Renal pelvis (tissue), 4 donors: ENCODE results near the gene EMILIN1. TPM values are rescaled to one million over a fixed set of nuclear protein-coding genes. Genes with fewer than 3 reads are reported as not detected.
"Not testable (repeated sequence)": the region's sequence is repeated elsewhere in the genome, so short reads cannot be mapped to it uniquely, and the experiment has no call there.

Experiments used
- DNase-seq: peaks from one replicate; pipeline ENCODE4 v3.0.0-alpha.2; 2013
- polyA plus RNA-seq, 3 donors: library from polyadenylated mRNA; unstranded; fragments of 120-200 nt; gene quantifications; one replicate each; pipeline ENCODE4 v1.2.1, GENCODE V29; 2013; ENCODE audit not compliant: insufficient read length in 3 of 3

The EMILIN1 gene
- polyA plus RNA-seq, 3 donors = 70.9 to 135 (median 102) TPM

DNA sequence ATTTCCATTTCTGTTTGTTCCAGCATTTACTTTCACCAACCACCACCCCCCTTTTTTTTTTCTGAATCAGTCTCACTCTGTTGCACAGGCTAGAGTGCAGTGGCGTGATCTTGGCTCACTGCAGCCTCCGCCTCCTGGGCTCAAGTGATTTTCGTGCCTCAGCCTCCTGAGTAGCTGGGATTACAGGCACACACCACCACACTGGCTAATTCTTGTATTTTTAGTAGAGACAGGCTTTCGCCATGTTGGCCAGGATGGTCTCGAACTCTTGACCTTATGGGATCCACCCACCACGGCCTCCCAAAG is 2.9 kb upstream of the EMILIN1 start:
- DNase-seq = not testable (repeated sequence)

- DNase-seq = no peak
Measured at GRCh38 chr2:27076323-27076722, 2.1 kb upstream of the EMILIN1 start.

DNA sequence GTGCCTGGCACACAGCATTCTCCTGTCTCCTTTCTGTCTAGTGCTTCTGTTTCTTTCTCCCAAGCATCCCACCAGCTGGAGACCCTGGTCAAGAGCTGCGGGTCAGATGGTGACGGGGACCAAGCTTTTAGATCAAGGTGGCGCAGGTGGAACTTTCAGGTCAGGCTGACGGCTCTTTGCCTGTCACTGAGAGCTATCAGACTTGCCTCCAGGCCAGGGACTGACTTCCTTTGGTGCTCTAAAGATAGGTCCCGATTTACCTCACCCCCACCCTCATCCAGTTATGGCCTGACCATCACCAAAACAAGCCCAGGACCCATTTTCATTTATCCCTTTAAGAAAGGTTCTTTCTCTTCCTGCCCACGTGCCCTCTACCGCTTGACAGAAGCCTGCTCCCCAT is 1.2 kb upstream of the EMILIN1 start:
- no peak for DNase-seq

DNA sequence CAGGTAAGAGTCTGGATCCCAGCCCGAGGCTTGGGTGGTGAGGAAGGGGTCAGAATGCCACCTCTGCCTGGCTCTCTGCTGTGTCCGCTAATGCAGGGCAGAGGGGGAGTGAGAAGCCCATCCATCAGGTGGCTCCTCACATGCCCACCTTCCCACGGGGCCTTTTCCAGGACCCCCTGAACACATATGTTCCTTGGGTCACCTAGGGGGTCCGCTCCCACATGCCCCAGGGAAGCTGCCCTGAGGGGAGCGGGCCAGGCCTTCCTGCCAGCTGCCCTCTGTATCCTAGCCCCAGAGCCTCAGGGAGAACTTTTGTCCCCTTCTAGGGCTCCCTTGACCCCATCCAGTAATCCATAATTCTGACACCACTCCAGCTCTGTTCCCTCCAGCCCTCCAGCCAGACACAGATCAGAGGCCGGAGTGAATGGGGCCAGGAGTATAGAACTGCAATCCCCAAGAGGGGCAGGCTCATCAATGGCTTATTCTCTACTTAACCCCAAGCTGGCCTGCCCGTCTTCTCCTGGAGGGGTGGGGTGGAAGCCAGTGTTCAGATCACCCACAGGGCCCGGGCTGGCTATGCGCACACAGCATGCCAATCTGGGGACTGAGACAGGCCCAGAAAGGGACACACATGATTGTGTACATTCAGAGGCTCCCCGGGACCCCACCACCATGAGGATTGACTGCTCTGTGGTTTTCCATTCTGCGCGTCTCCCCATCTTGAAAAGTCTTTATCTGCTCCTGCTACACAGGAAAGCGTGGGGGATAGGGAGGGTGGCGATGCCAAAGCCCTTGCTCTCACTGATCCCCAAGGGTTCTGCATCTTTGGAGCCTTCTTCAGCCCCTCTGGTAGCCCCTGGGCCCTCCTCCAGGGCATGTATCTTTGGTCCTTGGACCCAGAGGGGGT is 1.1 kb downstream of the EMILIN1 start:
- no peak for DNase-seq

- no peak for DNase-seq
Measured at GRCh38 chr2:27080140-27080469, 1.7 kb downstream of the EMILIN1 start.

DNA sequence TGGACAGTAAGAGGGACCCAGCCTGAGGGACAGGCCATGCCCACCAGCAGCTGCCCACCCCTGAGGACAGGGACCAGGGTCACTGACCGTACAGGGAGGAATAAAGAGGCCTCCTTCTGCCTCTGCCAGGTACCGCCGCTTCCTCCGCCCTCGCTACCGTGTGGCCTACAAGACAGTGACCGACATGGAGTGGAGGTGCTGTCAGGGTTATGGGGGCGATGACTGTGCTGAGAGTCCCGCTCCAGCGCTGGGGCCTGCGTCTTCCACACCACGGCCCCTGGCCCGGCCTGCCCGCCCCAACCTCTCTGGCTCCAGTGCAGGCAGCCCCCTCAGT is 2.2 kb downstream of the EMILIN1 start:
- no peak for DNase-seq

GRCh38 chr2:27081984-27082772 is 3.8 kb downstream of the EMILIN1 start:
- DNase-seq = no peak

- no peak for DNase-seq
Measured at GRCh38 chr2:27082773-27083409, 4.5 kb downstream of the EMILIN1 start.

DNA sequence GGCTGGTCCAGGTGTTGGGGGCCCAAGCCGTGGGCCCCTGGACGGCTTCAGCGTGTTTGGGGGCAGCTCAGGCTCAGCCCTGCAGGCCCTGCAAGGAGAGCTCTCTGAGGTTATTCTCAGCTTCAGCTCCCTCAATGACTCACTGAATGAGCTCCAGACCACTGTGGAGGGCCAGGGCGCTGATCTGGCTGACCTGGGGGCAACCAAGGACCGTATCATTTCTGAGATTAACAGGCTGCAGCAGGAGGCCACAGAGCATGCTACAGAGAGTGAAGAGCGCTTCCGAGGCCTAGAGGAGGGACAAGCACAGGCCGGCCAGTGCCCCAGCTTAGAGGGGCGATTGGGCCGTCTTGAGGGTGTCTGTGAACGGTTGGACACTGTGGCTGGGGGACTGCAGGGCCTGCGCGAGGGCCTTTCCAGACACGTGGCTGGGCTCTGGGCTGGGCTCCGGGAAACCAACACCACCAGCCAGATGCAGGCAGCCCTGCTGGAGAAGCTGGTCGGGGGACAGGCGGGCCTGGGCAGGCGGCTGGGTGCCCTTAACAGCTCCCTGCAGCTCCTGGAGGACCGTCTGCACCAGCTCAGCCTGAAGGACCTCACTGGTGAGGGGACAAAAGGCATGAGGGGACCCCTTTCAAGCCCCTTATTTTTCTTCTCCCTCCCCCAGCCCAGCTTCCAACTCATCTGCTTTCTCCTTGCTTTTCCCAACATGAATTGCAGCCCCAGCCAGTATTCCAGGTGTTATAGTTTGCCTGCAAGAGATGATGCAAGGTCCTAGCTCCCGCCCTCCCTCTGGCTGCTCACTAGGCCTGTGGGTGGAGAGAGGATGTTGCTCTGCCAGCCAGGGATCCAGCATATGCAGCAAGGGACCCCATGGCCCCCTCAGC is 5.2 kb downstream of the EMILIN1 start:
- DNase-seq = no peak

DNA sequence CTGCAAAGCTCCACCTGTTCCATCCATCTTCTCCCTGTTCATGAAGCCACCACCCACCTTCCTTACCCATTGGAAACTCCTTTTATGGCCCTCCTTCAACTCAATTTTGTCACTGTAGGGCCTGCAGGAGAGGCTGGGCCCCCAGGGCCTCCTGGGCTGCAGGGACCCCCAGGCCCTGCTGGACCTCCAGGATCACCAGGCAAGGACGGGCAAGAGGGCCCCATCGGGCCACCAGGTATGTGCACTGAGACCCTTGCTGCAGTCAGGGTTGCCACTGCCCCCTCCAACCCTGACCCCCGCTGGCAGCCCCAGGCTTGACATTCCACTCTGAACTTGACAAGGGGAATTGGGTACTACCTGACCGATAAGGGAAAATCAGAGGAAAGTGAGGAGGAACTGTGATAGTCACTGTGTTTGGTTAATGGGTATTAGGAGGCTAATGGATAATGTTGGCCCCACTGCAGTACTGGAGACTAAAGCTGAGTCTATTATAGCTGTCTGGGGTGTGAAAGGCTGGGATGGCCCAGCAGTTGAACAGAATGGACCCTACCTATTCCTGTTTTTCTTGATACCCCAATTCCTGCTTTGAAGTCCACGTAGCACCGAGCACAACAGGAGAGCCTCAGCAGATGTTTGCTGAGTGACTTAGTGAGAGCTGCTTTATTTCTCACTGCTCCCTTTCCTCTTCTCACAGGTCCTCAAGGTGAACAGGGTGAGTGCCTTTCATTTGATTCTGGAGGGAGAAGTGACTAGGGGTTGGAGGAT is 6.1 kb downstream of the EMILIN1 start:
- no peak for DNase-seq

GRCh38 chr2:27085062-27085672 is 6.8 kb downstream of the EMILIN1 start:
- DNase-seq = no peak

GRCh38 chr2:27085673-27086089 is 7.3 kb downstream of the EMILIN1 start:
- DNase-seq = no peak

GRCh38 chr2:27086090-27086723 is 7.8 kb downstream of the EMILIN1 start:
- peak; percentile 93 for DNase-seq

DNA sequence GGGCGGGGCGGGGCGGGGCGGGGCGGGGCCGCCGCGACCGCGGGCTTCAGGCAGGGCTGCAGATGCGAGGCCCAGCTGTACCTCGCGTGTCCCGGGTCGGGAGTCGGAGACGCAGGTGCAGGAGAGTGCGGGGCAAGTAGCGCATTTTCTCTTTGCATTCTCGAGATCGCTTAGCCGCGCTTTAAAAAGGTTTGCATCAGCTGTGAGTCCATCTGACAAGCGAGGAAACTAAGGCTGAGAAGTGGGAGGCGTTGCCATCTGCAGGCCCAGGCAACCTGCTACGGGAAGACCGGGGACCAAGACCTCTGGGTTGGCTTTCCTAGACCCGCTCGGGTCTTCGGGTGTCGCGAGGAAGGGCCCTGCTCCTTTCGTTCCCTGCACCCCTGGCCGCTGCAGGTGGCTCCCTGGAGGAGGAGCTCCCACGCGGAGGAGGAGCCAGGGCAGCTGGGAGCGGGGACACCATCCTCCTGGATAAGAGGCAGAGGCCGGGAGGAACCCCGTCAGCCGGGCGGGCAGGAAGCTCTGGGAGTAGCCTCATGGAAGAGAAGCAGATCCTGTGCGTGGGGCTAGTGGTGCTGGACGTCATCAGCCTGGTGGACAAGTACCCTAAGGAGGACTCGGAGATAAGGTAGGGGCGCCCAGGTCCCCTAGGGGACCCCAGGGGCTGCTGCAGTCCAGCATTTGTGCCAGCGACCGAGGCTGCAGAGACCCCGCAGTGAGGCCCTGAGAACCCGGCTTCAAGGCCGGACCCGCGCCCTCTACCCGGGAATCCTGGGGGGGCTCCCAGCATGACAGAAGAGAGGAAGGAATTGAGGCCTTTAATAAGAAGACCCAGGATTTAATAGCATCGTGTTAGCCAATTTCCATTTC is 8.5 kb downstream of the EMILIN1 start, which contains the start of gene KHK:
Gene KHK (plus strand): TSS at position 49 of the 870 bp plus-strand sequence. CDS start 488 bp downstream, at position 537.
- DNase-seq = no peak

DNA sequence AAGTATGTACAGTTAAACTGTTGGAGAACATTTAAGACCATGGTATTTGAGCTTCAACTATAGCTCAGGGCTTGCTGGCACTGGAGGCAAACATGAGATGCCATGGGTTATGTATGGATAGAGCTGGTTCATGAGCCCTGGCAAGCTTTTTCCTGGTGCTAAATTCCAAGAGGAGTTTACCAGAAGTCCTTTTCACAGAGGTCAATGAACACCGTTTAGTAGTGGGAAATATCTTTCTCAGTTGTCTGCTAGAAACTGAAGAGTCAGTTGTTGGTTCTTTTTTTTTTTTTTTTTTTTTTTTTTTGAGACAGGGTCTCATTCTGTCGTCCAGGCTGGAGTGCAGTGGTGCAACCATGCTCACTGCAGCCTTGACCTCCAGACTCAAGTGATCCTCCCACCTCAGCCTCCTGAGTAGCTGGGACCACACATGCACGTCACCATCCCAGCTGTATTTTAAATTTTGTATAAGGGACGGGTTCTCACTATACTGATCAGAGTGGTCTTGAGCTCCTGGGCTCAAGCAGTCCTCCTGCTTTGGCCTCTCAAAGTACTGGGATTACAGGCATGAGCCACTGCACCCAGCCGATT is 9.5 kb downstream of the EMILIN1 start:
- DNase-seq = no peak

- no peak for DNase-seq
Measured at GRCh38 chr2:27088634-27089033, 10.2 kb downstream of the EMILIN1 start.

DNA sequence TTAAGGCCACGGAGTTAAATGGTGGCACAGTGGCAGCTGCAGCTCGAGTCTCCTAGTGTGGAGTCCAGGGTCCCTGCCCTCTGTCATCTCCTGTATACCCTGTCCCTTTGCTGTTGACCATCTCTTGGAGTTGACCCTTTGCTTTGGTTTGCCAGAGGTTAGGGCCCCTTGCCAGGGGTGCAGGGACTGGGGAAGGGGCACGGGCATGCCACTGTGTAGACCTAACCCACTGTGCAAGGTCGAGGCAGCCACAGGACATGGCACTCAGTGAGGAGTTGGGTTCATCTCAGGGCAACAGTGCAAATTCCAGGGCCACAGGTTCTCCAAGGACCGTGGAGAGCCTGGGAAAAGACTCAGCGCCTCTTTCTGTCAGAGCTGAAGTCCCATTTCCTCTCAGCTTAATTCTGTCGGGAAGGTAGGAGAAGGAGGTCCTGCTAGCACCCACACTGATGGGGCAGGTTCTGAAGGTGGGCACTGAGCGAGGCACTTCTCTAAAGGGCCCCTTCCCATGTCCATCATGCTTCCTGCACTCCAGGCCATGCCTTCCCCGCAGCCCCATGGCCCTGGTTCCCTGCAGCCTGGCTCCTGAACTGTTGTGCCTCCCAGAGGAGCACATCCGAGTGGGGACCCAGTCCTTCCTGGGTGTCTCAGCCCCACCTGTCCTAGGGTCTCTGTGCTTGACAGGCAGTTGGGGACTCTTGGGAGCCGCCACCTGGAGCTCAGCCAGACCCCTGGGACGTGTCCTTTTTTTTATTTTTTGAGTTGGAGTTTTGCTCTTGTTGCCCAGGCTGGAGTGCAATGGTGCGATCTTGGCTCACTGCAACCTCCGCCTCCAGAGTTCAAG is 10.9 kb downstream of the EMILIN1 start:
- DNase-seq = no peak
